ENCODE measurements around the gene MISP3.

MISP3 gene

DNA sequence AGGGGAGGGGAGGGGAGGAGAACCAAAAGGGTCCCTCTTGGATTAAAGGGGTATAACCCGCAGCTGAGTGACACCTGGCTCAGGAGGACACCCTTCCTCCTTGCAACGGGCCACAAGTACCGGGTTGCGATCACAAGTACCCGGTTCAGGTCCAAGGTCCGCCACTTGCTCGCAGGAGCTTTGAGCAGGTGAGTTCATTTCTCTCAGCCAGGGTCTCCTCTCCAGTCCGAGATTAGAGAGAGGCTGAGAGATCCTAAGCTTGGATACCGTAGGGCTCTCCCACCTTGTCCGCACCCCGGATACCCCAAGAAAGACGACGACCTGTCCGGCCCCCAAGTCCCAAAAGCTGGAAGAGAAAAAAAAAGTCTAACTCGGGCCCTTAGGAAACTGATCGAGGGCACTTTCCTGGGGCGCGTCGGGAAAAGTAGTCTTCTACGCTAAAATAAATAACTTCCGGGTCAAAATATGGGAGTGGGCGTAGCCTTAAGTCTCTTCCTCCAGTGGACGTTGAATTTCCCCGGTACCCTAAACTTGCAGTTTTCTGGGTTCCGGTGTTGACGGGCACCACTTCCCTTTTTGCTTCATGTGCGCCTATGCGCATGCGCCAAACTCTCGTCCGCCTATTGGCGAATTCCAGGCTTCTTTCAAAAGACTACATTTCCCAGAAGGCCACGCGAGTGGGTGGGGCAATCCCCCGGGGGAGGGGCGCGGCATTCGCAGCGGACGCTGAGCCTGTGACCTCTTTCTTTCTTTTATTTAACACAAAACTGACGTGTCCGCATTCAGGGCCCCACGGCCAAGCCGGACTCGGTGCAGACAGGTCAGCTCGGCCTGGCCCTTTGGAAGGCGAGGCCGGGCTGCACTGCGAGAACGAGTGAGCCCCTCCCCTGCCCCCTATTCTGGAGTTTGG lies 8.6 kb downstream of the MISP3 start:
- DNase-seq (ENCODE audit: low spot score) = peak; percentile 100

- DNase-seq (ENCODE audit: low spot score) = peak; percentile 39
Measured at GRCh38 chr19:14081797-14082674, 9.4 kb downstream of the MISP3 start.

- DNase-seq (ENCODE audit: low spot score) = no peak
Measured at GRCh38 chr19:14082675-14082960, 10.0 kb downstream of the MISP3 start.

GRCh38 chr19:14085309-14085995 lies 12.9 kb downstream of the MISP3 start, which contains the start of gene C19orf67:
Gene C19orf67 (minus strand): TSS chr19:14085783. CDS start chr19:14085627, 156 bp downstream.
- no peak for DNase-seq (ENCODE audit: low spot score)

DNA sequence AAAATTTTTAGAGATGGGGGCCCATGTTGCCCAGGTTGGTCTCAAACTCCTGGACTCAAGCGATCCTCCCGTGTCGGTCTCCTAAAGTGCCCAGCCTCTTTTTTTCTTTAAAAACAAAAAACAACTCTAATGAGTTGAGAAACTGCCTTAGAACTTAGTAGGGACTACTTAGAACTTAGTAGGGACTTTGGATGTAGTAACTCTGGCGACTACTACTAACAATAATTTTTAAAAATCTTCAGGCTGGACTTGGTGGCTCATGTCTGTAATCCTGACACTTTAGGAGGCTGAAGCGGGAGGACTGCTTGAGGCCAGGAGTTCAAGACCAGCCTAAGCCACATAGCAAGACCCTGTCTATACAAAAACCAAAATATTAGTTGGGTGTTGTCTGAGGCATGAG lies 13.5 kb downstream of the MISP3 start:
- DNase-seq (ENCODE audit: low spot score) = no peak

DNA sequence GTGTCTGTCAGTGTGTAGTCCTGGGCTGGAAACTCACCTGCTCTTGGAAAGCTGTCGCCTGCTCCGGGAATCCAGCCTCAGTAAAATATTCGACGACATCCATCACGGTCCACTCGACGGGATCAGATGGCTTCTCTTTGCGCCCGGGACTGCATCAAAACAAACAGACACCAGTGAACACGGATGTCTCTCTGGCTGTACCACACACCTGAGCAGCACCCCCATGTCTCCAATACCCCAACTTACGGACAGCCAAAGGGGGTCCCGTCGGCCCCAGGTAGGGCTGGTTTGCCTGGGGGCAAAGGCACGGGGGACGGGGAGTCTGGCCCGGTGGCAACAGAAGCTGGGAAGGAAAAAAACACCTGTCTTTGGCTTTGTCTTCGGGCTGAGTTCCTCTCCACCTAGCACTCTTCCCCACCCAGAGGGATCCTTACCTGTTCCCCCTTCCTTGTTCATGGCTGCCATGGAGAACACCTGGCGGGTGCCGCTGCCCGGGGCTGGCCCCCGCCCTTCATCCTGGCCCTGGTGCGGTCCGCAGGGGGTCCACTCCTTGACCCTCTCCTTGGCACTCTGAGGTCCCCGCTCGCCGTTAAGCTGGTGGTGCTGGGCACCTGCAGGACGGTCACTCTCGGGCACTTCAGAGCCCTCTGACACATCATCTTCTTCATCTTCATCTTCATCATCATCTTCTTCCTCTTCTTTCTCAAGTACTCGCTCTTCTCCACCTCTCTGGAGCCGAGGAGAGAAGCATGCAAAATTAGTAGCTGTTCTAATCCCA lies 16.2 kb downstream of the MISP3 start:
- DNase-seq (ENCODE audit: low spot score) = no peak

- peak; percentile 32 for DNase-seq (ENCODE audit: low spot score)
Measured at GRCh38 chr19:14089412-14089661, 16.8 kb downstream of the MISP3 start.

DNA sequence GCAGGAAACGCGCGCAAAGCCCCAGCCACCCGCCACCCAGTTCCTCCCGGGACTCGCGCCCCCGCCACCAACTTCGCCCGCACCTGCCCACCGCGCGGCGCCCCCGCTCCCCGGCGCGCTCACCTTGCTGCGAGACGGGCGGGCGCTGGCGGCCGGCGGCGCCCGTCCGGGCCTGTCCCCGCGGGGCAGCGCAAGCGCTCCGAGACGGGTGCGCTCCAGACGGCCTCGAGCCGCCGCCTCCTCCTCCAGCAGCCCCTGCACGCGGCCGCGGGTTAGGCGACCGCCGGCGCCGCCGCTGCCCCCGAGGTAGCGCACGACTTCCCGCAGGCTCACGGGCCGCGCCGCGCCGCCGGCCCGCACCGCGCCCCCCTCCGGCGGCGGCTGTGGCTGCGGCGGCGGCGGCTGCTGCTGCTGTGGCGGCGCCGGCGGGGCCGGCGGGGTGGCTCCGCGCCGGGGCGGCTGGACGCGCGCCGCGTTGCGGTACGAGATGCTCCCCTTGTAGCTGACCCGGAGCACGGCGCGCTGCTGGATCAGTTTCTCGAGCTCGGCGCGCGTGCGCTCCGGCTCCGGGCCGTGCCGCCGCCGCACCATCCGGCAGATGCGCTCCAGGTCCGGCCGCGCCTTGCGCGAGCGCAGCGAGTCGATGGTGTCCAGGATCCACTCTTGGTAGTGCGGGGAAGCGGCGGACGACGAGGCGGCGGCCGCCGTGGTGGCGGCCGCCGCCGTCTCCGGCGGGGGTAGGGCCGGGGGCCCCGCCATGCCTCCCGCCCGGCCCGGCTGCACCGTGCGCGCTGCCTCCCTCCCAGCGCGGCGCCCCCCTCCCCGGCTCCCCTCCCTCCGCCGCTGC lies 17.3 kb downstream of the MISP3 start:
- peak; percentile 34 for DNase-seq (ENCODE audit: low spot score)

DNA sequence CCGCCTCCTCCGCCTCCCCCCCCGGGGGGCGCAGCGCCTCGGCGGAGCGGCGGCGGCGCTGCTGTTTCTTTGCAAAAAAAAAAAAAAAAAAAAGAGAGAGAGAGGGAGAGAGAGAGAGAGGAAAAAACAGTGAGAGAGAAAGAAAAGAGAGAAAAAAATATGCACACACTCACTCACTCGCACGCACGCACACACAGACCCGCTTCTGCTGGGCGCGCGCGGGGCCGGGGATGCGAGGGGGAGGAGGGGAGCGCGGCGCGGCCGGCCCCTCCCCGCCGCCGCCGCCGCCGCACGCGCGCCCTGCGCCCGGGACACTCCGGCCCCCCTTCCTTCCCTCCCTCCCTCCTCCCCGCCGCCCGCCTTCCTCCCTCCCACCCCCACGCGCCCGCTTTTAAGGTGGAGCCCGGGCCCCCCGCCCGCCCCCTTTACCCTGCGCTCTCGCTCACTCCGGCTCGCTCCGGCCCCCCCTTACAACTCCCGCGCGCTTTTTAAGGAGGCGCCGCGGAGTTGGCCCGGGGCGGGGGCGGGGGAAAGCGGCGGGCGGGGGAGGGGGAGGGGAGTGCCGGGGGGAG lies 18.0 kb downstream of the MISP3 start, which contains the start of gene SAMD1:
TSS of gene SAMD1 (minus strand) at position 243 of the 572 bp plus-strand sequence.
- DNase-seq (ENCODE audit: low spot score) = peak; percentile 90

- peak; percentile 59 for DNase-seq (ENCODE audit: low spot score)
Measured at GRCh38 chr19:14091081-14091812, 18.7 kb downstream of the MISP3 start.

- DNase-seq (ENCODE audit: low spot score) = no peak
Measured at GRCh38 chr19:14091813-14092462, 19.4 kb downstream of the MISP3 start.

DNA sequence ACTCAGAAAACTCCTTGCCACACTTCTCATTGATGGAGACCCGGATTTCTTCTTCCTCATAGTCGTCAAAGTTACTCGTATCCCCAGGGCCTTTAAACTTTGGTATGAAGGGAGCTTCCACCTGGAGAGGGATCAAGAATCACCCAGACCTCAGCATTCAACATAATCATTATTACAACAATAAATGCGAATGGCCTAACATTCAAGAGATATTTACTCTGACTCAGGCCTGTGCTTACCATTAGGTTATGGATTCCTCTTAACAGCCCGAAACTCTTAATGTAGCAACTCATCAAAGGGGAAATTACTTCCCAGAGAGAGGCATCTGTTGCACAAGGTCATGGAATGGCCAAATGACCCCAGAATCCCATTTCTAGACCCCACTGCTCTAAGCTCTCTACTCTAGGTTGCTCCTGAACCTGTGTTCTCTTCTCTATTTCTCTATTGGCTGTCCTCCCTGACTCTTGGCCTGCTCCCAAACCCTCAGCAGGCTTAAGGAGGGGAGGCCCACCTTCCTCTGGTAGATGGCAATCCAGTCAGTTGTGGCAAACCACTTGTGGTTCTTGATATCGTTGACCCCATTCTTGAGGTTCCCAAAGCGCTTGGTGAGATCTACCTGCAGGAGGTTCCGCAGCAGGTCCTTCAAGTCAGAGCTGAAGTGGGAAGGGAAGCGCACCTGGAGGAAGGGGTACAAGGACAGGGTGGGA lies 20.7 kb downstream of the MISP3 start:
- no peak for DNase-seq (ENCODE audit: low spot score)

DNA sequence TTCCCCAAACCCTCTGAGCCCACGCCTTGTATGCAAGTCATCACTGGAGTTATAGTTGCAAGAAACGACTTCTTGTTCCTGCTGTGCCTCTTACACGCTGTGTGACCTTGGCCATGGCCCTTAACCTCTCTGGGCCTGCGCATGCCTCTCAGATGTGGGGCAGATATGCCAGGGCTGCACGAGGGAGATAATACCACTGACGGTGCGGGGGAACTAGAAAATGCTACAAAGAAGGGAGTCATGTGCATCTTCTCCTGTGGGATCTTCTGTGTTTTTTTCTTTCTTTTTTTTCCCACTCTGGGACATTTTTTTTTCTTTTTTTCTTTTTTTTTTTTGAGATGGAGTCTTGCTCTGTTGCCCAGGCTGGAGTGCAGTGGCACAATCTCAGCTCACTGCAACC lies 22.3 kb downstream of the MISP3 start:
- no peak for DNase-seq (ENCODE audit: low spot score)

DNA sequence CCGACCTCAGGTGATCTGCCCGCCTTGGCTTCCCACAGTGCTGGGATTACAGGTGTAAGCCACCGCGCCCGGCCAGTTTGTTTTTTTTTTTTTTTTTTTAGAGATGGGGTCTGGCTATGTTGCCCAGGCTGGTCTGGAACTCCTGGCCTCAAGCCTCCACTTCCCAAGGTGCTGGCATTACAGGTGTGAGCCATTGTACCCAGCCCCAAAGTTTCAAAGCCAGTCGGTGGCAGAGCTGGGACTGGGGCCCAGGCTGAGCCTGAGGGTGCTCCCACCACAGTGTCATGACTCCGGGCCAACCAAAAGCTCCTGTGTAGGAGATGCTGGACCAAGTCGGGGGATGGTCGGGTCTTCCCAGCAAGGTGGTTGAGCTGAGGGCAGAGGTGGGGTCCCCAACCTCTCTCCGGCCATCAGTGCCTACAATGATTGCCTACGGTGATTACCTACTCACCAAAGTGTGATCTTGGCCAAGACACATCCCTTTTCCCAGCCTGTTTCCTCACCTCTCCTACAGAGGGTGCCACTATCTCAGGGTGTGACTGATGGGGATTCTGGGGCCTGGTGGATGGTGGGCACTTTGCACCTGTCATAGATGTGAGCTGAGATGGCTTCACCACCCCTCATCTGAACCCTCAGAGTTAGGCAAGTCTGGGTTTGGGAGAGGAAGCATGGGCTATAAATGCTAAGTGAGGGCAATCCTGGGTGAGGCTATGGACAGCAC lies 23.8 kb downstream of the MISP3 start:
- DNase-seq (ENCODE audit: low spot score) = no peak

DNA sequence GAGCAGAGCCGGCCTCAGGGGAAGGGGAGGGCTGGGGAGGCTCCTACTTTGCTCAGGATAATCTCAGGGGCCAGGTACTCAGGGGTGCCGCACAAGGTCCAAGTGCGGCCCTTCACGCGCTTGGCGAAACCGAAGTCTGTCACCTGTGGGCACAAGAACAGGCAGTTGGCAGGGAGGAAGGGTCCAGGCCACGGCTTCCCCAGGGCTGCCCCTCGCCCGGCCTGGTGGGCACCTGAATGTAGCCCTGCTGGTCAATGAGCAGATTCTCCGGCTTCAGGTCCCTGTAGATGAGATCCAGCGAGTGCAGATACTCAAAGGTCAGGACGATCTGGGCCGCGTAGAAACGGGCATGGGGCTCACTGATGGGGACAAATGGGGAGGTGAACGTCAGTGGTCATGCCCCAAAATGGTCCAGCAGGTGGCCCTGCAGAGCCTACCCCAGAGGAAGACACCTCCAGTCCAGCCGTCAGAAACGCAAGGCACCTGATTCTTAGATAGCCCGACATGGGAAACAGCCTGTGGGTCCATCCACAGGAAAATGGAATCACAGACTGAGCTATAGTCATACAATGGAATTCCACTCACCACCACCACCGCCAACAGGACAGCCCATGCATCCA lies 25.1 kb downstream of the MISP3 start:
- DNase-seq (ENCODE audit: low spot score) = no peak

- no peak for DNase-seq (ENCODE audit: low spot score)
Measured at GRCh38 chr19:14101003-14101545, 28.5 kb downstream of the MISP3 start.

DNA sequence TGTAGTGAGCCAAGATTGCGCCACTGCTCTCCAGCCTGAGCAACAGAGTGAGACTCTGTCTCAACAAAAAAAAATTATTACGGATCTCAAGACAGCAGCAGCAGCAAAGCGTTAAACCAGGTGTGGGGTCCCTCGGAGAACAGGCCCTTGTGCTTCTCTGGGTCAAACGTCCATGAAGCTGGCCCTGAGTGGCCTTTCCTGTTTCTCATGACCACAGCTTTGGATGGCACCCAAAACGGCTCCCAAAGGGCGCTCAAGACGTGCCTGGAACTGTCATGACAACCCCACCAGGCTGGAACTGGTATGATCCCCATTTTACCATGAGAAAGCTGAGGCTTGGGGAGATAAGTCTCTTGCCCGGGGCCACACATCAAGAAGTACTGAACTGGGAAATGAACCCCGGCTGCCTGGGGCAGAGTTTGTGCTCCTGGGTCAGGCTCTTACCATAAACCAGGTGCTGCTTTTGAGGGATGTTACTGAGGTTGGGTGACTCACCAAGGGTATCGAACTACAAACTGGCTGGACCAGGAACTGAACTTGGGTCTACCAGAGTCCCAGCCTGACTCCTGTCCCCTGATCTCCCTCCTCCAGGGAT lies 29.6 kb downstream of the MISP3 start:
- DNase-seq (ENCODE audit: low spot score) = no peak
